GM12892 (cell line): ENCODE measurements around the gene CDKL2.

ENCODE experiments used
- DNase-seq: peaks from one replicate; pipeline ENCODE4 v3.0.0; 2011; ENCODE audit not compliant: insufficient read length
- FAIRE-seq: peaks from 2 replicates; lab custom pipeline; 2011; peaks lifted over from hg19 to GRCh38; lab: Jason Lieb, UNC
- POLR2A ChIP-seq: IDR thresholded peaks from 2 replicates; pipeline ENCODE4 v1.6.1; 2011; ENCODE audit warnings: low read depth, low read length, control low read depth
- POLR2AphosphoS5 ChIP-seq: IDR thresholded peaks from 2 replicates; pipeline ENCODE4 v1.6.1; 2011; ENCODE audit warnings: low read depth, low read length, control low read depth
- TAF1 ChIP-seq: IDR thresholded peaks from 2 replicates; pipeline ENCODE4 v1.6.1; 2011; ENCODE audit warnings: low read depth, mild to moderate bottlenecking, control low read depth, low read length, borderline replicate concordance

The CDKL2 gene

DNA sequence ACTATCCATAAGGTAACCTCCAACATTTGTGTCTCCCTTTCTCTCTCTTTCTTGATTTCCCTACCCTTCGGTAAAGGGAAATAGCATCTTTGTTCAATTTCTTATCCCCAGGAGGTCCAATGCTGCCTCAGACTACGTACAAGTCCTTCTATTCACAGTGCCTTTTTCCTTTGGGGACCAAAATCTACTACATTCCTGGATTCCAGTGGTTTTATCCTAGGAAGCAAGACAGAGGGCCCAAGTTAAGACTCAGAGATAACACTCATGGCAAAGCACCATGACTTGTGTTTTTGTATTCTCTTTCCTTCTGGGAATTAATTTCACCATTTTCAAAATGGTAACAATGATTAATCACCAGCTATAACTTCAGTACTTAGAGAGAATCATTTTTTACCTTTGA is 32.3 kb upstream of the CDKL2 start:
- FAIRE-seq, result no peak
- TF ChIP-seq POLR2A (no peak), POLR2AphosphoS5 (no peak)
- DNase-seq, result no peak

DNA sequence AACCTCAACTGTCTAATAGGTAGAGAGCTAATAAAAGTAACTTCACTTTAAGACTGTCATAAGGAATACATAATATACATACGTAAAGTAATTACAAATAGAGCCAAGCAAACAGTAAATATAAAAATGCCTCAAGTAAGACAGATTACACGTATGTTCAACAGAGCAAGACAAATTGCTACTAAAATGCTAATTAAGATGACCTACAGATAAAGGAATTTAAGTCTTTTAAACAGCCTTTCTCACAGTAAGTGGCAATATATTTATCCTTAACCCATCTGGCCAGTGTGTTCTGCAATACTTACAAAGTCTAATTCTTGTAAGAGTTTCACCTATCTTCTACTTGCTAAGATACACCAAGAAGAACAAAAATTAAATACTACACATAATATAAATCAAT is 30.2 kb upstream of the CDKL2 start:
- no peak for DNase-seq
- TF ChIP-seq POLR2AphosphoS5 (no peak), TAF1 (no peak), POLR2A (no peak)
- no peak for FAIRE-seq

DNA sequence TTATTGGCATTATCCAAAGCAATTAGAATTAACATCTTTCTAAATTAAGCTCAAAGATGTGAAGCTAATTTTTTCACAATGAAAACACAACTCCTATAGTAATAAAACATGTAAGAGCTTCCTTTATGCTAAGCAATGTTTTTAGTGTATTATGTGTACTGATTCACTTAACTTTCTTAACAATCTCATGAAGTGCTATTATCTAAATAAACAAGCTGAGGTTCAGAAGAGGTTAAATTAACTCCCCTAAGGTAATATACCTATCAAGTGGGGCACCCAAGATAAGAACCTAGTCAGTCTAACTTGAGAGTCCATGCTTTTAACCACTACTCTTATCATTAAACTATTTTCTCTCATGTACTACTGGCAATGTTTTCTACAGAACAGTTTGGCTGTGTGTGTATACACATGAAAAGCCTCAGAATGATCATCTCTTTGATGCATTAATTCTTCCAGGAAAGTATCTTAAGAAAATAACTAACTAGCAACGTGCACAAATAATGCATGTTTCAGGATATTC is 29.2 kb upstream of the CDKL2 start:
- DNase-seq, result no peak
- no peak for FAIRE-seq
- TF ChIP-seq TAF1 (no peak), POLR2A (no peak)

DNA sequence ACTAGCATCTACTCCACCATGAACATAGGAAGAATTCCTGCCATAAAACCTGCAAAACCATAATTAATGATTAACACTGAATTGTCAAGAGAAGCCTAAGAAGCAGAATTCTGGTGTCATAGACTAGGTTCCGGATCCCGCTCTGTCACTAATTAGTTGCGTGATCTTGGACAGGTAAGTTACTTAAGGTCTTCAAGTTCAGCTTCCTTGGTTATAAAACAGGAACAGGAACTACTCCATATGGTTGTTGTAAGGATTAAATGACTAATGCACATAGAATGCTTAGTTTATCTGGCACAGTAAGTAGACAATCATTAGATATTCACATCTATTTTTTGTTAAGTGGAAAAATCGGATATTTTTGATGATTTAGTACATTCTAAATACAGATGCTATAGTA is 28.5 kb upstream of the CDKL2 start:
- no peak for TF ChIP-seq POLR2A
- TF ChIP-seq TAF1, result no peak
- TF ChIP-seq POLR2AphosphoS5, result no peak
- no peak for DNase-seq
- FAIRE-seq, result no peak

DNA sequence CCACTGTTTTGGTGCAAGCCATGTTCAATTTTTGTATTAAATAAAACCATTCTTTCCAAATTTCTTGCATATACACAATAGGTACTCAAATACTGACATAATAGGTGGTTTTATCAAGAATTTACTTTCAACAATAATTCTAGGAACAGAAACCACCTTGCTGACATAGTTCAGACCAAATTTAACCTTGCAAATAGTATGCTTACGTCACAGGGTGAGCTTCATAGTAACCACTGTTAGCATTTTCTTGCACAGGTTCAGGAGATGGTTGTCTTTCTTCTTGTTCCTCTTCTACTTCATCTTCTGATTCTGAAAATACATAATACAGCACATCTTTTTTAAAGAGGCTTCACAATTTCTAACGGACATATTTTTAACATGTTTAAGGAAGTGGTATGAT is 25.2 kb upstream of the CDKL2 start:
- no peak for TF ChIP-seq TAF1
- peak; percentile 38 for FAIRE-seq
- no peak for DNase-seq

DNA sequence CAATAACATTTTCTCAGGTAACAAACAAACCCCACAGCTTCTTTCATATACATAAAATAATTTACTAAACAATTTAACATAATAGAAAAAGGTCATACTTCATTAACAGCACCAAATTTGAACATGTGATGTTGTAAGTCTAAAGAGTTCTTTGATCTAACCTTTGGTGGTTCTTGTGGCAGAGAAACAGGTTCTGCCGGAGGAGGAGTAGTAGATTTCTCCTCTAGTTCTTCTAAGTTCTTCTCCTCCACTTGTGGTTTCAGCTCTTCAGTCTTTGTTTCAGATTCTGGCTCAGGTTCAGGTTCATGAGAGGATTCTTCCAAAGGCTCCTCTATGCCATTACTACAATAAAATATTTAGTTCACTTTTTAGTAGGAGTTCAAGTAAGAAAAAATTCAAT is 24.6 kb upstream of the CDKL2 start:
- DNase-seq (no peak), FAIRE-seq (no peak)
- TF ChIP-seq POLR2A (no peak), TAF1 (no peak), POLR2AphosphoS5 (no peak)

DNA sequence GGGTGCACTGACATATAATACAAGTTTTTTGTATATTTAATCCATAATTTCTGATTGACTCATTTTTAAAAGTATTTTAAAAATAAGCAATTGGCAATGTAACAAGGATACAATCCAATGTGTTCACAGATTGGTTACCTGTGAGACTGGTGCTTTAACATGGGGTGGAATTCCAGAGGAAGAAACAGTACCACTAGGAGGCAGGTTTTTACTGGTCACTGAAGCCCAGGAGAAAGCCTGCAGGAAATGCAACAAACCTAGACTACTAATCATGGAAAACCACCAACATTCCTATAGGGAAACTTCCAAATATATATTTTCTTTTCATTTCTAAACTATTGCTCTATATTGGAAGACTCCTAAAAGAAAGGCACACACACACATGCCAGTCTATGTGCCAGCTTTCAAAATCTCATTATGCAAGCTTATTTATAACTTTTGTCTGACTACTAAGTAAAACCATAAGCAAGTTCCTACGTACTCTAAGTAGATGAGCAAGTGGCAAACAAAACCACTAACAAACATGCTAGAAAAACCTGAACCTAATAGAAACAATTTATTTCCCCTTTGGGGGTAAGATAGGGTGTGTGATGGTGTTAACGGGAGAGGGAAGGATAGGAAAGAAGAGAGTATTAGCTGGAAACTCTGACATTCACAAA is 23.6 kb upstream of the CDKL2 start:
- FAIRE-seq (no peak), DNase-seq (no peak)
- TF ChIP-seq POLR2A (no peak), TAF1 (no peak), POLR2AphosphoS5 (no peak)

DNA sequence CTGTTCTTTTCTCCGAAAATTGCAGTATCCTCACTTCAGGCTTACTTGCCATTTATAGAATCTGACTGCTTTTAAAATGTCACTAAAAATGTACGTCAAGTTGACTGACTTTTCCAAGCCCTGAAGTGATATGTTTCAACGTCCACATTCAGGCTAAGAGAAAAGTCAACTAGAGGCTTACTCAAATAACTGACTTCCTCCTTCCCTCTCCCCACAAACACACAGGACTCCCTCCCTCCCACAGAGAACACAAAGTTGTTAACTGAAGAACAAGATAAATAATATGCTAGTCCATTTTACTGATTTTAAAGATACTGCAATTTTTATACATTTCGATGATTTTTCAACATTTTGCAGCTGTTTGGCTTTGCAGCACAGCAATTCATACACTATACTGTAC is 13.8 kb upstream of the CDKL2 start:
- FAIRE-seq, result no peak
- no peak for TF ChIP-seq TAF1
- TF ChIP-seq POLR2AphosphoS5, result no peak
- no peak for TF ChIP-seq POLR2A
- DNase-seq, result no peak

DNA sequence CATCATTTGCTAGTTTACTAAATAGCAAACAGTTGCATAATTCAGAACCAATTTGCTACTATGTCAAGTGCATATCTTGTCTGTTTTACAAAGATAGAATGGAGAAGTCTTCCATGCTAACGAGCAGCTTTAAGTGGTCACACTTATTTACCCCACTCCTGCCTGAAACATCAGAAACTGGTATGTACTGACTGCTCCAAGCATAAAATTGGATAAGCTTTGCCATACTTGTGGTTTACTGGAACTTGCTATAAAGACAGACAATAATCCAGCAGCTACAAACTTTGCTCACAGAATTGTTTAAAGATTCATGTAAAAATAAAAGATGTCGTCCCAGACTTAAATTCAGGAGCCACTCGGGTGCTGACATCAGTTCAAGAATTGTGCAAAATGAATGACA is 13.3 kb upstream of the CDKL2 start:
- FAIRE-seq, result no peak
- TF ChIP-seq POLR2A (no peak), POLR2AphosphoS5 (no peak), TAF1 (no peak)

DNA sequence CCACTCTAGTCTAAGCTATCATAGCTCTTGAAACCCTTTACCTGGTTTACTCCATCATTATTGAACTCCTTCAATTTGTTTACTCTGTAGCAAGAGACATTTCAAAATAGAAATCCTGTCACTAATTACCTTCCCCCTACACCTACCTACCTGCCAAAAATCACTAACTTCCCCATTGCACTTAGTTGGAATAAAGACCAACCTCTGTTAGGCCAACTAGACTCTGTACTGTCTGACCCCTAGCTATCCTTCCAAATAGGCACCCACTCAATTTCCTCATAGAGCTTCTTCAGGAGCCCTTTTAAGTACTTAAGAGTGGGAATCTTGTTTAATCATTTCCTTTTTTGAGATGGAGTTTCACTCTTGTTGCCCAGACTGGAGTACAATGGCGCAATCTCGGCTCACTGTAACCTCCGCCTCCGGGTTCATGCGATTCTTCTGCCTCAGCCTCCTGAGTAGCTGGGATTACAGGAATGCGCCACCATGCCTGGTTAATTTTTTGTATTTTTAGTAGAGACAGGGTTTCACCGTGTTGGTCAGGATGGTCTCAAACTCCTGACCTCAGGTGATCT is 8.9 kb upstream of the CDKL2 start:
- no peak for DNase-seq
- TF ChIP-seq POLR2AphosphoS5 (no peak), POLR2A (no peak), TAF1 (no peak)
- no peak for FAIRE-seq

More for the DNA sequence above, 13.3 kb upstream of the CDKL2 start:
- DNase-seq, result no peak

DNA sequence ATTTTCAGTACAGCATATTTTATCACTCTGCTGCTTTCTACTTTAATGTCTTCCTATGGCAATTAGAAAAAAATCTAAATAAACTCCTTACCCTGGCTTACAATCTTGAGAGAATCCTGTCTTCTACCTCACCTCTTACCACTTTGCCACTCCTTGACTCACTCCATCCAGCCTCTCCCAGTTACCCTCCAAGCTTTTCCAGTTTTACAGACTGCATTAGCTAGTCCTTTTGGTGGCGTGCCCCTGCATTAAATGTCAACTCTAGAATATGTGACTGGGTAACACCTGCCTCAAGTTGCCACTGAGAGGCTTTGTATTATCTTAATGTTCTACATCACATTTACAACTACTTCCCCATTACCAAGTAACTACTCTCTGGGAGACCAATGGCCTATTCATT is 7.5 kb upstream of the CDKL2 start:
- DNase-seq (no peak), FAIRE-seq (no peak)
- TF ChIP-seq POLR2AphosphoS5 (no peak), TAF1 (no peak), POLR2A (no peak)

DNA sequence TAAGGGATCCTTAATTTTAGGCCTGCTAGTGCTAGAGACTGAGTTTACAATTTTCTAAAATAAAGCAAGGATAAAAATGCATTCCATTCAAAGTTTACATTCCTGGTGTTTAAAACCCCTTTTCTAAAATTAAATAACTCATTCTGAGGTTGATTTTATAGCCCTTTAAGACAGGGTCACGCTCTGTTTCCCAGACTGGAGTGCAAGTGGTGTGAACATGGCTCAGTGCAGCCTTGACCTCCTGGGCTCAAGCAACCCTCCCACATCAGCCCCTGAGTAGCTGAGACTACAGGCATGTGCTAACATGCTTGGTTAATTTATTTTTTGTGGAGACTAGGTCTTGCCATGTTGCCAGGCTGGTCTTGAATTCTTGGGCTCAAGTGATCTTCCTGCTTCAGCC is 6.8 kb upstream of the CDKL2 start:
- no peak for TF ChIP-seq POLR2A
- no peak for TF ChIP-seq POLR2AphosphoS5
- no peak for TF ChIP-seq TAF1
- DNase-seq (no peak), FAIRE-seq (no peak)
